GM19025 (cell line): ENCODE measurements around the gene STT3B.

Experiments used
- ATAC-seq: cut with Tn5 transposase; IDR thresholded peaks from one replicate; pipeline ENCODE4 v1.9.1; 2021; ENCODE audit warnings: mild to moderate bottlenecking, low read depth, moderate library complexity; ENCODE audit not compliant: unreplicated experiment

STT3B gene

DNA sequence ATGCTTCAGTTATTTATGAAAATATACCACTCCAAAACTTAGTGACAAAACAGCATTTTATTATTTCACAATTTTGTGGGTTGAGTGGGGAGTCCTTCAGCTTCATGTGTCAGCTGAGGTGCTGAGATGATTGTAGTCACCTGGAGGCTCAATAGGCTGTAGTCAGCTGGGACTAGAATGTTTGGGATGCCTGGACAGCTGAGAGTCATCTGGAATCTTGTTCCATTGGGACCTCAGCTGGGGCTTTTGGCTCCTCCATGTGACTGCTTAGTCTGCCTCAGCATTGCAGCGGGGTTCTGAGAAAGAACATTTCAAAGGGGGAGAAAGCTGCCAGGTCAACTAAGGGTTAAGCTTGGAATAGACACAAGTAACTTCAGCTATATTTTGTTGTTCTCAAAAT lies 13.4 kb downstream of the STT3B start:
- ATAC-seq: no peak

DNA sequence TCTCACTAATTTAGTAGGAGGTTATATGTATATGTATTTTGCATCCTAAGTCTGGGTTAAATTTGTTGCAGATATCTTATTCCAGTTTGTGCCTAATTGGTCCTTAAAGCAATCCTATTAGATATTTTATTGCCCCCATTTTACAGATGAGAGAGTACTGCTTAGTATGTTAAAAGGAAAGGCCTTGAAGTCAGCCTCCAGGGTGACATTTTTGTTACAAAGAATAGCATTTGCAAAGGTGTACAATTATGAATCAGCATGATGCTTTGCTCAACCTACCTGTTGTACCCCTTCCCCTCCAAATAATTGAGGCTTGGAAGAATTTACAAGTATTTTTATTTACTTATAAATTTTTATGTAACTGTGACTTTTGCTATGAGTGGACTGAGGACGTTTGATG lies 14.0 kb downstream of the STT3B start:
- ATAC-seq: no peak

DNA sequence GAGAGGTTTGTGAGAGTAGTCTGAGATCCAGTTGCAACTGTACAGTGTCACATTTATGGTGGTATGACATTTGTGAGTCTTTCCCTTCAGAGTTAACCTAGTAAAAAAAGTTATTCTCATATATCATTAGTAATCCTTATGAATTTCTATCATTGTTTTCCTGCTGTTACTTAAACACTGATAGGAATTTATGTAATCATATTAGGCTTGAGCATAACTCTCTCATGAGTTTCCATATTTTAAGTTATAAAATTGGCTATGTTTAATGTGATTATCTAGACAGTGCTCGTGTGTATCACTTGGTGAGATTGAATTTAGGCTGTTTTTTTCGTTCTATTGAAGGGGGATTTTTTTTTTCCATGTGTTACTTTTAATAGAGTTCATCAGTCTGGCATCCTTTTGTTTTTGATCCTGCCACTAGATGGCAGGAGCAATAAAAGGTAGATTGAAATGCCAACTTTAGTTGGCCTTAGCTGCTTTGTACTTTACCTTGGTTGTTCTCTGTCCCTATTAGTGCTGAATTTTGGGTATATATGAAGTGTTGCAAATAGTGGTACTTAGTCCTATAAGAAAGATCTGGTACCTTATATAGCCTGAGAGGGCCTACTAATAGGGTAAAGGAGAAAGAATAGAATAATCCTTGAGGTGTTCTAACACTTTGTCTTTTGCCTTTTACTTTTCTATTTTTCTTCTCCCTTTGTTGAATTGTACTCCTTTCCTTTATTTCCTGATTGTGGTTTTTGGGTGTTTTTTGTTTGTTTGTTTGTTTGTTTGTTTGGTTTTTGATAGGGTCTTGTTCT lies 17.9 kb downstream of the STT3B start:
- ATAC-seq: no peak

DNA sequence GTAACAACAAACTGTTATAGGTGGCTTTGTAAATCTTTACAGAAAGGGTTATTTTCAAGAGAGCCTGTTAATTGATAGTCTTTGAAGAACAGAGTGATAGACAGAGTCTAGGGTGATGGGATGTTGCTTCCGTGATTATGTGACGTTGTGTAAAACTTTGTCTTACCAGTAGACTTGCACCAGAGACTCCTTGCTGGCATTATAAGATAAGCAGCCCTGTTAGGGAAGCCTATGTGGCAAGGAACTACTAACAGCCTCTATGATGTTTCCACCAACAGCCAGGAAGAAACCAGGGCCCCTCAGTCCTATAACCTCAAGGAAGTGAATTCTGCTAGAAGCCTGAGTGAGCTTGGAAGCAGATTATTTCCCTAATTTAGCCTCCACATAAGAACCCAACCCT lies 18.9 kb downstream of the STT3B start:
- no peak for ATAC-seq

DNA sequence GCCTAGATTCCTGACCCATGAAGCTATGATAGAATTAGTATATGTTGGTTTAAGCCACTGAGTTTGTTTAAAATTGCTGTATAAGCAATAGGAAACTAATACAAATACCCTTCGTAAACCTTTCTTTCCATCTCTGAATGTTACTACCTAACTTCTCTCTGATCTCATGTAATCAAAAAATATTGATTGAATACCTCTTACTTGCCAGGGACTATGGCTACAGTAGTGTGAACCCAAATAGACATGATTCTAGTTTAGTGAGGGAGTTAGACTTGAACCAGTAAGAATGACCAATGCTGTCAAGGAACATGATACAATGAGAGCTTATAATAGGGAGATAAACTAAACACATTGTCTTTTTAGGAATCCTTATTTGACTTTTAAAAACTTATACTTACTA lies 19.4 kb downstream of the STT3B start:
- no peak for ATAC-seq

DNA sequence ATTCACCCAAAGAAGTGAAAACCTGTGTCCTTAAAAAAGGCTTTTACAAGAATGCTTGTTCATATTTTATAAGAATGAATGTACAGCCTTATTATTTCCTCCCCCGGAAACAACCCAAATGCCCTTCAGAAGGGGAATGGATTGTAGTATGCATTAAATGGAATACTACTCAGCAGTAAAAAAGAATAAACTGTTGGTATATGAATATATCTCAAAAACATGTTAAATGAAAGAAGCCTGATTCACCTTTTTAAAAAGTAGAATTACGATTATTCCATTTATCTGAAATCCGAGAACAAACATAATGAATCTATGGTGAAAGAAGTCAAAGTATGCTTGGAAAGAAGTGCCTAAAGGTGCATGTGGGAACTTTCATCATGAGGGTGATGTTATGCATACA lies 20.5 kb downstream of the STT3B start:
- no peak for ATAC-seq

DNA sequence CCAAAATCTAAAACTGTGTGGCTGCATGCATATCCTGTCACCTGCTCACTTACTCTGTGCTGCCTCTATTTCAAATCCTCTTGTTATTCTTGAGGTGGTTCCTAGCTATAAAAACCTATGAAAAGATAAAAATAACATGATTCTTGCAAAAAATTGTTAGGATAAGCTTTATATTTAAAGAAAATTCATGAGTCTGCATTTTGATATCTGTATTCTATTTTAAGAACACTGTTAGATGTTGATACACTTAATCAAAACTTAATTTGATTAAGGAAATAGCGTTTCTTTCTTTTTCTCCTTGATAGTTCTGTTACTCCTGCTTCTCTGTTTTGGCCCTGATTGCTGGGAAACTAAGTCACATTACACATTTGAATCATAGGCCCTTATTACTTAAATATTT lies 22.5 kb downstream of the STT3B start:
- ATAC-seq: no peak

DNA sequence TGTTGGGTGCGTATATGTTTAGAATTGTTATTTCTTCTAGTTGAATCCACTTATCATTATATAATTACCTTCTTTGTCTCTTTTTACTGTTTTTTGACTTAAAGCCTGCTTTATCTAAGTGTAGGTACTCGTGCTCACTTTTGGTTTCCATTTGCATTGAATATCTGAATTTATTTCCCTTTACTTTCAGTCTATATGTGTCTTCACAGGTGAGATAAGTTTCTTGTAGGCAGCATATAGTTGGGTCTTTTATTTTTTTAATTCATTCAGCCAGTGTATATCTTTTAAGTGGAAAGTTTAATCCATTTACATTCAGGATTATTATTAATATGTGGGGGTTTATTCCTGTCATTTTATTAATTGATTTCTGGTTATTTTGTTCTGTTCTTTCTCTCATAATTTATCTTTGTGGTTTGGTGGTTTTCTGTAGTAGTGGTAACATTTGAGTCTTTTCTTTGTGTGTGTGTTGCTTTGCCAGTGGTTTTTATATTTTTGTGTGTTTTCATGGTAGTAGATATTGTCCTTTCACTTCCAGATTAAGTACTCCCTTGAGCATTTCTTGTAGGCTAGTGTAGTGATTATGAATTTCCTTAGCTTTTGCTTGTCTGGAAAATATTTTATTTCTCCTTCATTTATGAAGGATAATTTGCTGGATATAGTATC lies 27.3 kb downstream of the STT3B start:
- ATAC-seq: no peak

DNA sequence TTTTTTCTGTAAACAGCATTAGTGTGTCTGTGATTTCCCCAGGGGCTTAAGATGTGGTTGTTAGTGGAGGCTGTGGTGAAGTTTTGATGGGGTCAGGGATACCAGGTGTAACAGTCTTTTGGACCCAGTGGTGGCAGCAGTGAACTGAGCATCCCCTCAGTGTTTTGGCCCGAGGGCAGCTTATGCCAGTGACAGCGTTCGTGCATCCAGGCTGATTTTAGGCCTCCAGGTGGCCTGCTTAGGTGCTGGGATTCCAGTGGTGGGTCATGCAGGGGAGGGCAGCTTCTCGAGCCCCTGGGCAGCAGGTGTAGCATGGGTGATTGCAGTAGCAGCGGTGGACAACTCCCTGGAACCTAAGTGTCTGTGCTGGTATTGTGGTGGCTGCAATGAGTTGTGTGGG lies 29.2 kb downstream of the STT3B start:
- no peak for ATAC-seq

DNA sequence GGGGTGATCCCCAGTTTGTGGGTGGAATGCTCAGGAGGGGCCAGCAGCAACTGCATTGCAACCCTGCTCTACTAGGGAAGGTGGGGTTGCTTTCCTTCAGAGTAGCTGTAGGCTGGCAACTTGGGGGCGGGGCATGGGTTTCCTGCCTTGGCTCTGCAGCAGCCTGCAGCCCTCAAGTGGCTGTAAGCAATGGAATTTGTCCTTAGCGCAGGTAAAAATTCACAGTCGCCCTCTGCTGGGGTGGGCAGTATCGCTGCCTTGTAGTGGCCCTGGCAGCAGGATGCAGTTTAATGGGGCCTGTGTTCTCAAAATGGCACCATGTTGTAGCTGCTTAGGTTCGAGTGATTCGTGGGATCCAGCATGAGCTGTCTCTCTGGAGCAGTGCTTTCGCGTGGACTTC lies 29.8 kb downstream of the STT3B start:
- no peak for ATAC-seq

DNA sequence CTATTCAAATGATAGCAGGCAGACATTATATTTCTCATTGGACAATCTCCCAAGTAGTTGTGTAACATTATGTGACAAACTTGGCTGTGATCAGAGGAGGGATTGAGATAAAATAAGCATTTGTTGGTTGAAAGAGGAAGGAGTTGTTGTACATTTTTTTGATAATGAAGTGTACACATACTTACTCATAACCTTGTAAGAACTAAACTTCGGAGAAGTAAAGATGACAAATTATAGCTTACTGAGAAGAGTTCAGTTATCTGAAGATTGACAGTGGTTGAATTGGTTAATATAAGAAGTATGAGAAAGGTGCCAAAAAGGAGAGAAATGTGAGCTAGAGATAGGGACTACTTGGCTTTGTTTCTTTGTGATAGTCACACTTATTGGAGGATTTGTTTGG lies 32.6 kb downstream of the STT3B start:
- no peak for ATAC-seq

DNA sequence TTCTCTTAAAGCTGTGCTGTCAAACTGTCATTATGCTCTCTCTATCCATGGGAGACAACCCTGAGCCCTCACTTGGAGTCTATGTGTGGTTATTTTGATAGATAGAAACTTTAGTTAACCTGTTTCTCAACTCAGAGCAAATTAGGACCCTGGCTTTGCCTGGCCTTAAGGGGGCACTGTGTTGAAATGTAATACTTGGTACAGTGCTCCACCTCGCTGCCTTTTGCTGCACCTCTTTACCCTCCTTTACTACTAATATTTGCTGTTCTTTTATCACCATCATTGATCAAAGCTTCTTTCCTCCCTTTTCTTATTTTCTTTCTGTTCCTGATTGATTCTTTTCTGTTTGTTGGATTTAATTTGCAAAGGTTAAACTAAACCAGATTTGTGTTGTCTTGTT lies 34.3 kb downstream of the STT3B start:
- no peak for ATAC-seq

DNA sequence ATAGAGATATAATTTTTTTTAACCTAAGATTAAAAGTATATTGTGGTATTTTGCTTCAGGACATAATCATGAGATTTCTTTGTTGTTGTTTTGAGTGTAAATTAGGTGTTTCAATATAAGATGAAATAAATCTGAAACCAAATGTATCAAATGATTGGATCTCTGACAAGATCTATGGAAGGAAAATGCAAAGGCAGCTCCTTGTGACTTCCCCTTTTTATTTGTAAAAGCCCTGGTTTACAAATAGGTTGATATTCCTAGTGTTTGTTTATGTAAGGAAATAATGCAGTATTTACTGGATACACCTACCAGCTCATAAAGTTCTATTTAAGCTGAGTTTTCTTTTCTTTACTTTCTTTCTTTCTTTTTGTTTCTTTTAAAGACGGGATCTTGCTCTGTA lies 35.9 kb downstream of the STT3B start:
- no peak for ATAC-seq

DNA sequence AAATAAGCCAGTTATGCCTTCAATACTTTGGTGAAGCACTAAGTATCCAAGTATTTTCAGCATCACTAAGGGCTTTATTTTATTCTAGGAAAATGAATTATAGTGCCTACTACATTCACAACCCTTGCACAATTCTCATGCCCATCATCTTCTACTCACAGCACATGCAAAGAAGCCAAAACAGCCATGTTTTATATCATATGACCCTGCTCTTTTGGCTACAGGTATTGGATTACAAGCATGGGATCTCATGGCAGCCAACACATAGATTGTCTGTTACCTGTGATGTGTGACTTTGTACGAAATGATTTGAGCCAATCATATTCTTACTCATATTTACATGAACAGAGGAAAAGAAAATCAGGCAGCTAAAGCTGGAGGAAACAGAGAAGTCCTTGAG lies 38.6 kb downstream of the STT3B start:
- no peak for ATAC-seq

DNA sequence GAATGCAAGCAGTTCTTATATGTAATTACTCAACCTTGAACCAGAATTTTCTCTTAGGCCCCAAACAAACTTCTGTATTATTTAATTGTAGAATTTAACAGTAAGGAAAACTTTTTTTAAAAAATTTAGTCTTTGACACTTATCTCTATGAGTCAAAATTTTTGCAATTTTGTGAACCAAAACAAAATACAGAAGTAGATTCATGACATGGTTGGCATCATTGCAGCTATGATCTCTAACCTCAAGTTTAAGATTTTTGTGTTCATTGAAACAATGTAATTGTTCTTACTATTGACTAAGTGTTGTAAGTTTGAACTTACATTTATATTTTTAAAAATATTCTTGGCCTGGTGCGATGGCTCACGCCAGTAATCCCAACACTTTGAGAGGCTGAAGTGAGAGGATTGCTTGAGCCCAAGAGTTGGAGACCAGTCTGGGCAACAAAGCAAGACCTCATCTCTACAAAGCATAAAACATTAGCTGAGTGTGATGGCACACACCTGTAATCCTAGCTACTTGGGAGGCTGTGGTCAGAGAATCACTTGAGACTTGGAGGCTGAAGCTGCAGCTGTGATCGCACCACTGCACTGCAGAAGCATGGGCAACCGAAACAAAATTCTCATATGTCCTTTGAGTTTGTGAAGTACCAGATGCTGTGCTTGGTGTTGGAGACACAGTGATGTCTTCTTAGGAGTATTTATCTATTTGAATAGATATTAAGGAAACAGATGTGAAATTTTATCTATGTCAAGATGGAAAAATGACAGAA lies 39.7 kb downstream of the STT3B start:
- ATAC-seq: peak; percentile 29

DNA sequence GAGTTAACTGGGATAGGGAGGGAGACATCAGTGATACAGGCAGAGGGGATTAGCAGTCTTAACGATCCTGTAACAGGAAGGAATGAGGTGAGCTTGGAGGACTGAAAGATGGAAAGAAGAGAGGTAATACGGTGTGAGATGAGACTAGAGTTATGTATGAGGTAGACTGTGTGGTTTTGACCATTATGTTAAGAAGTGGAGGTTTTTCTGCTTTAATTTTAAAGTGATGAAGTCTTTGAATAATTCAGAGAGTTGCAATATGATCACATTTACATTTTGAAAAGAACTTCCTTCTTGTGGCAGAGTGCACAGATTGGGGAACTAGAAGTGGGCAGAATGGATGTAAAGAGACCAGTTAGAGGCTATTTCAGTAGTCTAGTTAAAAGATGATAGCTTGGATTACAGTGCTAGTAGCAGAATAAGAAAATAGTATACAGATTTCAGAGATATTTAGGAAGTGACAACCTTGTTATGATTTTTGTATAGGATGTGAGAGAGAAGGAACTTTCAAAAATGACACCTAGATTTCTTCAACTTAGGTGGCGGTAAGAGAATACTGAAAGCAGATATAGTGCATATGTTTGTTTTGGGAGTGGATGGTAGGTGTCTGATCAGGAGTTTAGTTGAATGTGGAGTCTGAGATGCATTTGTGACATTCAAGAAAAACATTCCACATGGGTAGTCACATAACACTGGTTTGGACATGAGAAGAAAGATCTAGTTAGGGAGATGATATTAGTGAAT lies 40.5 kb downstream of the STT3B start:
- peak; percentile 43 for ATAC-seq

DNA sequence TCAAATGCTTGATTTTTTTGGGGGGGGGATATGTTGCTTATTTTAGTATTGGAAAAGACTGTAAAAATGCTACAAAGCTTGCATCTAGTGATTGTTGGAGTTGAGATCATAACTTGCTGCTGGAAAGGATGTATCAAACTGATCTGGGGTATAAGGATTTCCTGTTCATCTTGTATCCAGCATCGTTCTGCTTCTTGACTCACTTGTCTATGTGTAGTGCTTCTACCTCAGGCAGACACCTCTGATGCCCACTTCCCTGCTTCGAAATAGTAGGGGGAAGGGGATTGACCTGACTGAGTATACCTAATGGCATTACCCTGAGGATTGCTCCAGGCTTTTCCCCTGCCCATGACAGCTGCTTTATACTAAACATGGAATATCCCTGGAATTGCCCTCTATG lies 42.7 kb downstream of the STT3B start:
- ATAC-seq: no peak

DNA sequence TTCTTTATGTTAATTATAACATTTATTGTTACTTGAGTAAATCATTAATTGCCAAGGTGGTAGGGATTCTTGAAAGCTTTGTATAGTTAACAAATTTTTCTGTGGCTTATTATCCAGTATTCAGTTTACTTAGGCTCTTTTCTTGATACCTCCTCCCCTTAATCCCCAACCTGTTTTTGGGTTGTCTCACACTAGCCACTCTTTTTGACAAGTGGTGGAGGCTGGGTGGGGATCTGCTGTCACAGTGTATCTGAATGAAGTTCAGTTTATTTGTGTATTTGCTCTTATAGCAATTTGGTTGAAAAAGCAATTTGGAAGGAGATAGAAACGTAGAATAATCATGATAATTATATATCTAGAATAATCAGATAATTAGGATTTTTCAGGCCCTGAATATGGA lies 43.8 kb downstream of the STT3B start:
- no peak for ATAC-seq

DNA sequence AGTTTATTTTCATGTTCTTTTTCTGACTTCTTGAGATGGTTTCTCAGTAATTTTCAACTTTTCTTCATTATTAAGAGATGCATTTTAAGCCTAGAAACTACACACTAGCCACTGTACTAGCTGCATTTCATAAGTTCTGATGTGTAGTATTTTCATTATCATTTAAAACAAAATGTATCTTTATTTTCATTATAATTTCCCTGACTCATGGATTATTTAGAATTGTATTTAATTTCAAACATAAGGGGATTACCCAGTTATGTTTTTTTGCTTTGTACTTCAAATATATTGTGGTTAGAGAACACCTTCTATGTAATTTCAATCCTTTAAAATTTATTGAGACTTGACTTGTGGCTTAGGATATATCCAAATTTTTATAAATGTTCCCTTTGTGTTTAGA lies 44.5 kb downstream of the STT3B start:
- no peak for ATAC-seq

DNA sequence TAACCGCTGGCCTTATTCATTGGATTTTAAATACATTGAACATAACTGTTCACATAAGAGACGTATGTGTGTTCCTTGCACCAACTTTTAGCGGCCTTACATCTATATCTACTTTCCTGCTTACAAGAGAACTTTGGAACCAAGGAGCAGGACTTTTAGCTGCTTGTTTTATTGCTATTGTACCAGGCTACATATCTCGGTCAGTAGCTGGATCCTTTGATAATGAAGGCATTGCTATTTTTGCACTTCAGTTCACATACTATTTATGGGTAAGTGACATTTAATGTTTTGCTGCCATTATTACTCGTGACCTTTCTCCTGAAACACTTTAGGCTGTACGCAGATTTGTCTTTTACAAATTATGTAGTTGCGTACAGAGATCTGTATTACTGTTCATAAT lies 47.1 kb downstream of the STT3B start:
- no peak for ATAC-seq

DNA sequence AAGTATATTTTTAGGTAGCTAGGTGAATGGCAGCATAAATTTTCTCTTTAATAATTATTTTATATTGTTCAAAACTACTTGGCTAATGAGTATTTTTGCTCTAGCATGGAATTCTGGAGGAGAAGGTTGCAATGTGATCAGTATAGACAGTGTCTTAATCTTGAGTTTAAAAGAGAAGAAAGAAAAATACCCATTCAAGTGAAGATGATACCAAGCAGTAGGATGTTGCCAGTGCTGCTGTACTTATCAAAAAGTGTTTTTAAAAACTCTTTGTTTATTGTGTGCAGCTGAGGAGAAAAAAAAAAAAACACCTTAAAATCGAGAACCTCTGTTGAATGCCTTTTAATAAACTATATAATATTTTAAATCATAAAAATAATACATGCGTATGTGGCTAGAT lies 47.9 kb downstream of the STT3B start:
- no peak for ATAC-seq
